ENCODE measurements around the gene KDSR. TPM values are rescaled to one million over a fixed set of nuclear protein-coding genes. Genes with fewer than 3 reads are reported as not detected.

The KDSR gene
- total and polyA plus RNA-seq, 9 of the 15 experiments (the other 6 are each of a cell fraction or from before 2014, with no cell fraction given), result 4.0 to 24.7 (median 12.4) TPM

DNA sequence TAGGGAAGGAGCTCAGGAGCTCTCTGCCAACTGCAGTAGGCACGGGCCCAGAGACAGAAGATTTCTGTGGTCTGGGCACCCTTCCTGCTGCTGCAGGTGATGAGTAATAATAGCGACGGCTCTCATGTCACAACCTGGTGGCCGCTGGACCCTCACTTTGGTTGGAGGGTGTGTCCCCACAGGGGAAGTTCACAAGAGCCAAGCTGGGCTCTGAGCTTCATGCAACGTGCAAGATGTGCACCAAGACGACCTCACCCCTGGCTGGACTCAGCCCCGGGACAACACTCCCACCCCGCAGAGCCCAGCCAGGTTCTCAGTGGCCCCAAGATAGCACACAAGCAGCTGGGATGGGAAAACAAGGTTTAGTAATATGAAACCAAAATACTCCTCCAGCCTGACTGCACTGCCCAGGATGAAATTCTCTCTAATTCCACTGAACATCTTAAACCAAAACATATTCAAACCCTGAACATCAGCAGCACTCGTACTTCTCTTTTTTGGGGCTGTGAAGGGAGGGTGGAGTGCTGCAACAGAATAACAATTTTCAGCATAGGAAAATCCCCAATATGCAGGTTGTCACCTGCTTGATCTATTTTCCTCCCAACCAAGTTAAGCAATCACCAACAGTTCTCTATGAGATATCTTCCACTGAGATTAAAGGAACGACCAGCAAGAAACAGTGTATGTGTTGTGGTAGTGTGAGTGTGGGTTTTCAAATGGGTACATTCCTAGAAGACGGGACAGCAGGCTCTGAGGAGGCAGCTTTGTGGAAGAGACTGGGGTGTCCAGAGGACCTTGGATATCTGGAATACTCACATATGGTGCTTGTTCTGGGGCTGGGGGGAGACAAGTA is 73.9 kb downstream of the KDSR start:
- Histone ChIP-seq H4K20me1 (replicated peaks; ENCODE audit: control insufficient read depth, insufficient read depth, low read length) (no peaks in the 10 kb centered on the region), H3K27me3 (ENCODE audit: control insufficient read depth in 2 of 2, insufficient read depth in 2 of 2, low read length in 2 of 2) (peaks cover 0 to 8% of the 10 kb centered on the region in 2 experiments; a peak in 2 of 5 replicates), H3K4me1 (replicated peaks in 1 of 2; ENCODE audit: control insufficient read depth in 2 of 2, insufficient read depth in 2 of 2, low read length in 2 of 2) (no peaks in the 10 kb centered on the region), H3K9me1 (ENCODE audit: control insufficient read depth, insufficient read depth, low read length) (no peaks in the 10 kb centered on the region), H3K4me3 (no peak overlapping the region), H3K27ac (ENCODE audit: extremely low read depth, low read depth, low read length) (no peak overlapping the region), H3K9me3 (replicated peaks; ENCODE audit: control insufficient read depth, insufficient read depth, low read depth, low read length) (no peaks in the 10 kb centered on the region), H3K9ac (ENCODE audit: insufficient read depth in 1 of 2, low read depth in 2 of 2, low read length in 2 of 2) (no peak overlapping the region), H3K79me2 (ENCODE audit: control insufficient read depth, insufficient read depth, low read length) (no peaks in the 10 kb centered on the region), H3K36me3 (ENCODE audit: control insufficient read depth, insufficient read depth, low read length) (no peaks in the 10 kb centered on the region), H3K4me2 (ENCODE audit: insufficient read depth, low read length) (no peak overlapping the region), H2AFZ (ENCODE audit: low read depth, low read length) (no peak overlapping the region)
- intact Hi-C loops (cut with micrococcal nuclease) (no loop called here), in situ Hi-C loops (cut with MboI) (no loop called here)
- WGBS (ENCODE audit: insufficient coverage, low coverage, missing lambda C conversion rate), result 0% methylated on average over 10 of the region's 11 CpGs
- no peak for DNase-seq (ENCODE audit: extremely low read depth in 1 of 4, low spot score in 3 of 4)
- no peak for FAIRE-seq
- ChIA-PET CTCF (ENCODE audit: low intra/inter-chr PET ratio) (no interaction called here), POLR2A (no interaction called here)
- BruUV-seq (replicated peaks), result no TSS peak
- ATAC-seq, result no peak
- TF ChIP-seq EGR1 (conservative IDR thresholded peaks at IDR 0.05) (no peak), ZBTB49 (CRISPR knock-in tag; IDR thresholded peaks at IDR 0.05; ENCODE audit: borderline replicate concordance) (no peak), HBP1 (CRISPR knock-in tag; IDR thresholded peaks at IDR 0.05) (no peak), EWSR1 (IDR thresholded peaks at IDR 0.05; ENCODE audit: borderline replicate concordance, low read depth, partially characterized antibody) (no peak), SIN3B (IDR thresholded peaks at IDR 0.05; ENCODE audit: low read depth) (no peak), IFI16 (CRISPR knock-in tag; IDR thresholded peaks at IDR 0.05) (no peak)
